Activated naive CD8-positive, alpha-beta T cell (primary cell): ENCODE results near the gene CNTFR.

Experiments
- H3K27ac Mint-ChIP-seq: one replicate; pipeline ENCODE4 v1.8.0; 2021; ENCODE audit warnings: mixed read lengths
- H3K27me3 Mint-ChIP-seq: one replicate; pipeline ENCODE4 v1.8.0; 2021; ENCODE audit warnings: mixed read lengths
- H3K36me3 Mint-ChIP-seq: one replicate; pipeline ENCODE4 v1.8.0; 2021; ENCODE audit warnings: mixed read lengths
- H3K4me1 Mint-ChIP-seq: one replicate; pipeline ENCODE4 v1.8.0; 2021; ENCODE audit warnings: low read depth, mixed read lengths
- H3K4me3 Mint-ChIP-seq: one replicate; pipeline ENCODE4 v1.8.0; 2021; ENCODE audit warnings: mild to moderate bottlenecking, mixed read lengths
- H3K9me3 Mint-ChIP-seq: one replicate; pipeline ENCODE4 v1.8.0; 2021; ENCODE audit warnings: low read depth, mixed read lengths

Gene CNTFR

DNA sequence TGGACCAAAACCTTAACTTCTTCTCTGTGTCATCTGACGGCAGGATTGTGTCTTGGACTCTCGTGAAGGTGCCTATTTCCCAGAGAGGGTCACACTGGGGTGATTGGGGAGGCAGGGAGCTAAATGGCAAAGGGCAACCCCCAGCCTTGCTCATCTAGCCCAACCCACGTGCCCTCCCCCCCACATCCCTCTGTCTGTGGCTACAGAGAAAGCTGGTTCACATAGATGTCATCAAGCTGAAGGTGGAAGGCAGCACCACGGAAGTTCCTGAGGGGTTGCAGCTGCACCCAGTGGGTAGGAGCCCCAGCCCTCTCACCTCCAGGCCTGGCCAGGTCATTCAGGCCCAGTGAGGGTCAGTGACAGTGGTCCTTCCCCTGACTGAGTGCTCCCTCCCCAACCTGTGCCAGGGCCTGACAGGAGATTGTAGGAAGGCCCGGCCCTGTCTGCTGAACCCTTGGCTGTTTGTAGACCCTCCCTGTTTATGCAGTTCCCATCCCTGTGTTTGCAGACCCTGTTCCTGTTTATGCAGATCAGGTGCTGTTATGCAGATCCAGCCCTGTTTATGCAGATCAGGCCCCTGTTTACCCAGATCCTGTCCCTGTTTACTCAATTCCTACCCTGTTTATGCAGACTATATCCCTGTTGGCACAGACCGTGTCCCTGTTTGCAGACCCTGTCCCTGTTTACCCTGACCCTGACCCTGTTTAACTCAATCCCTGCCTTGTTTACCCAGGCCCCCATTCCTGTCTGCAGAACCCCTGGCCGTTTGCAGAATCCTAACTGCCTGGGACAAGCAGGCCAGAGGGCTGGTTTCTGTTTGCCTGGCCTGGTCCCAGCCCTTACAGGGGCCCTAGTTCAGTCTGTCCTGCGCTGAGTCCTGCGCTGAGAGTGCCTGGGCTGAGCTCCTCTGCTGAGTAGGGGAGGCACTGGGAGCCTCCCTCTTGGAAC lies 77.1 kb downstream of the CNTFR start:
- Mint-ChIP-seq H3K4me1 (no peaks in the 10 kb centered on the region), H3K4me3 (no peak overlapping the region), H3K27ac (no peak overlapping the region), H3K27me3 (no peaks in the 10 kb centered on the region), H3K9me3 (no peaks in the 10 kb centered on the region), H3K36me3 (no peaks in the 10 kb centered on the region)

DNA sequence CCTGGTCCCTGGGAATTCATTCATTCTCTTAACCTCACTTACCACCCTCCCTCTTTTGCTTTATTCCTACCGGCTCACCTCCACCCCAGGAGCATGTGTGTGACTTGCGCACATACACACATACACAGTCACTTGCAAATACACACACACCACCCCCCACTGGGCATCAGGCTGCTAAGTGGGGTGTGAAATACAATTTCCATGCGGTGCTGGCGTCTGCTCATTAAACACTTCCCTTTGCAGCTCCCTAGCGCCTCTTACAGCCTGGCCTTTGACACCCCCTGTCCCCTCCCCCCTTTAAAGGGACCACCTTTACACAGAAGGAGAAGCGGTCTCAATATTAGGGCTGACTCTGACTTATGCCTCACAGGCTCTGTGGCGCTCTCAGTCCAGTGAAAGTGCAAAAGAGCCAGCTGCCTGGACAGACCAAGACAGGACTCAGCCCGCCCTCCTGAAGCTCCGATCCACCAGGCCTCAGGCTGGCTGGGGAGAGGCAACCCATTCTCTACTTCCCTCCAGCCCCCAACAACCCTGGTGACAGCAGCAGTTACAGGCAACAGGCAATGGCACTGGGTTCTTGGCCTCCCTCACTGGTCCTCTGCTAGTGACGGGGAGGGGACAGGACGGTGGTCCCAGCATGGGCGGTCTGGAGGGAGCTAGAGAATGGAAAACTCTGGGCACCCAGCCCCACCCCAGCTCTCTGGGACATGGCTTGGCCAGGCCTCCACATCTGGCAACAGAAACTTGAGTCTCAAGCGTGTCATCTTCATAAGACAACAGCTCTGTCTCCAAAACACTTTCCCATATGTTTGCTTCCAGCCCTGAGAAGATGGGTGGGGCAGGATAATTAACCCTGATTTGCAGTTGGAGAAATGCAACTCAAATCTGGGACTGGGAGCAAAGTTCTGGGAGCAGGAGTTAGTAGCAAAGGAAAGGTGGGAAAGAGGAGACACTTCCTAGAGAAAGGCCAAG lies 78.7 kb downstream of the CNTFR start:
- no peaks in the 10 kb centered on the region for H3K9me3 Mint-ChIP-seq
- no peak overlapping the region for H3K4me3 Mint-ChIP-seq
- no peak overlapping the region for H3K27ac Mint-ChIP-seq
- no peaks in the 10 kb centered on the region for H3K36me3 Mint-ChIP-seq
- no peaks in the 10 kb centered on the region for H3K4me1 Mint-ChIP-seq
- no peaks in the 10 kb centered on the region for H3K27me3 Mint-ChIP-seq

DNA sequence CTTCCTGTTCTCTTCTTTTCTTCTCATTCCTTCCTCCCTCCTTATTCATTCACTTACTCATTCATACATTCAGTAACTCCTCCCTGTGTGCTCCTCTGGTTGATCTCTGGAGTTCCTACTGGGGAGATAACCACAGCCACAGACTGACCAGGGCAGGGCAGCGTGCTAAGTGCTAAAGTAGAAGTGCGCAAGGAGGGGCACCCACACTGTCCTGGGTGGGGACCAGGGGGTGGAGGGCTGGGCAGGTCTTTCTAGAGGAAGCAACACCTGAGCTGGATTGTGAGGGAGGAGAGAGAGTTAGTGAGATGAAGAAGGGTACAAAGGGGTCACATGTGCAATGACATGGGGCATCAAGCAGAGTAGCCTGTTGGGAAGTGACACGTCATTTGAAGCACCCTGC lies 80.6 kb downstream of the CNTFR start:
- H3K27me3 Mint-ChIP-seq, result peaks cover 2% of the 10 kb centered on the region
- H3K4me1 Mint-ChIP-seq, result no peaks in the 10 kb centered on the region
- no peaks in the 10 kb centered on the region for H3K36me3 Mint-ChIP-seq
- H3K27ac Mint-ChIP-seq, result no peak overlapping the region
- H3K9me3 Mint-ChIP-seq, result no peaks in the 10 kb centered on the region
- no peak overlapping the region for H3K4me3 Mint-ChIP-seq

DNA sequence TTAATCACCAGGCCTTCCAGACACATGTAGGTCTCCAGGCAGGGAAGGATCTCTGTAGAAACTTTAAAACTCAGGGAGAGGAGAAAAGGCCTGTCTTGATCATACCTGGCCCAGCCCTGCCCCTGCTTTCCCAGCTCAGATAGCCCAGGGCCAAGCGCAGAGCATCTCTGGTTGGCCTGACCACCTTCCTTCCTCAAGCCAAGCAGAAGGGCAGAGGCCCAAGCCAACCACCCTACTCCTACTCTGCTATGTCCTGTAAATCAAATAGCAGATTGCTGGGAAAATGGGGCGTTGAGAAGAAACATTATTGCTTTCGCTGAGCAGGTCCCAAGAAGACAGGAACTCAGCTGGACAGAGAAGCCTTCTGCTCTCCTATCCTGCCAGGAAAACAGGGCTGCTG lies 81.1 kb downstream of the CNTFR start:
- peaks cover 4% of the 10 kb centered on the region for H3K27me3 Mint-ChIP-seq
- H3K4me3 Mint-ChIP-seq, result no peak overlapping the region
- no peaks in the 10 kb centered on the region for H3K4me1 Mint-ChIP-seq
- H3K36me3 Mint-ChIP-seq, result no peaks in the 10 kb centered on the region
- H3K27ac Mint-ChIP-seq, result no peak overlapping the region
- no peaks in the 10 kb centered on the region for H3K9me3 Mint-ChIP-seq

DNA sequence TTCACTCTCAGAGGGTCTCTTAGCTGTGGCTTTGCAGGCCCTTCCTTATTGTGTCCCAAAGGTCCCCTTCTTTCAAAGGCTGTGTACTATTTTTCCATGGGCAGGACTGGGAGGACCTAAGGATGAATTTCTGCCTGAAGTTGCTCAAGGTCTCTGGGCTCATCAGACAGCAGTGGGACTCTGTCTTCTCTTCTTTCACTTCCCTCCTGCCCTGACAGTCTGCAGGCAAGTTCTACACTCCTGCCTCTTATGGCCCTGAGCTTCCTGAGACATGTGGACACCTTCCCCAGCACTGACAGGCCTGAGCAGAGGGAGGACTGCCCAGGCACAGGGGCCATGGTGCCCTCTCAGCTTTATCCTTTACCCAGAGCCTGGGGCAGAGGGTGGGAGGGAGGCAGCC lies 81.6 kb downstream of the CNTFR start:
- Mint-ChIP-seq H3K4me3 (no peak overlapping the region), H3K9me3 (no peaks in the 10 kb centered on the region), H3K27ac (no peak overlapping the region), H3K36me3 (no peaks in the 10 kb centered on the region), H3K4me1 (no peaks in the 10 kb centered on the region), H3K27me3 (peaks cover 4% of the 10 kb centered on the region)

DNA sequence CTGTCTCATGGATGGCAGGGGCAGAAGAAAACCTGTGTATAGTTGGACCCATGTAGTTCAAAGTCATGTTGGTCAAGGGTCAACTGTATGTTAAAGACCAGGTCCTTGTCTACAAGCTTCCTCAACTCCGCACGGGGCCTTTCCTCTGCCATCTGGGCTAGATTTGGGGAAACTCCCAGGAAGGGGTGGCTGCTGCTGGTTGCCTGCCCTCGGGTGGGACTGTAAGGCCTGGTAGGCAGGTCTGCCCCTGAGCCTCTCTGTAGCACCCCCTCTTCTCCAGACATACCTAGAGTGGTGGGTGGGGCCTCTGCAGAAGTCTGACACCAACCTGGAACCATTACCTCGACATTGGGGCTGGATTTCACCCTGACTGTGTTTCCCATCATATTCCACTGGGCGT lies 82.0 kb downstream of the CNTFR start:
- no peak overlapping the region for H3K27ac Mint-ChIP-seq

DNA sequence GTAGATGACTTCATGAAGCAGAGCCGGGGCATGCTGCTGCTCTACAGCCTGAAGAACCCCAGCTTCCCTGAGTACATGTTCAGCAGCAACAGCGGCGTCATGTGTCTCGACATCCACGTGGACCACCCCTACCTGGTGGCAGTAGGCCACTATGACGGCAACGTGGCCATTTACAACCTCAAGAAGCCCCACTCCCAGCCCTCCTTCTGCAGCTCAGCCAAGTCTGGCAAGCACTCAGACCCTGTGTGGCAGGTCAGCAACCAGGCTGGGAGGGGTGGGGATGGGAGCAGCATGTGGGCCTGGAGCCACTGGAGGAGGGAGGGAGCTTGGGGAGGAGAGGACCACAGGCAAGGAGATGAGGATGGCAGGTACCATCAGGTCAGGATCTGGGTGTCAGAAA lies 82.9 kb downstream of the CNTFR start:
- no peak overlapping the region for H3K27ac Mint-ChIP-seq
- H3K27me3 Mint-ChIP-seq, result peaks cover 4% of the 10 kb centered on the region
- H3K4me3 Mint-ChIP-seq, result no peak overlapping the region
- H3K36me3 Mint-ChIP-seq, result no peaks in the 10 kb centered on the region
- H3K9me3 Mint-ChIP-seq, result no peaks in the 10 kb centered on the region
- H3K4me1 Mint-ChIP-seq, result no peaks in the 10 kb centered on the region

More for the DNA sequence above, 82.0 kb downstream of the CNTFR start:
- no peaks in the 10 kb centered on the region for H3K9me3 Mint-ChIP-seq
- no peak overlapping the region for H3K4me3 Mint-ChIP-seq
- no peaks in the 10 kb centered on the region for H3K36me3 Mint-ChIP-seq
- H3K27me3 Mint-ChIP-seq, result peaks cover 4% of the 10 kb centered on the region
- H3K4me1 Mint-ChIP-seq, result no peaks in the 10 kb centered on the region

DNA sequence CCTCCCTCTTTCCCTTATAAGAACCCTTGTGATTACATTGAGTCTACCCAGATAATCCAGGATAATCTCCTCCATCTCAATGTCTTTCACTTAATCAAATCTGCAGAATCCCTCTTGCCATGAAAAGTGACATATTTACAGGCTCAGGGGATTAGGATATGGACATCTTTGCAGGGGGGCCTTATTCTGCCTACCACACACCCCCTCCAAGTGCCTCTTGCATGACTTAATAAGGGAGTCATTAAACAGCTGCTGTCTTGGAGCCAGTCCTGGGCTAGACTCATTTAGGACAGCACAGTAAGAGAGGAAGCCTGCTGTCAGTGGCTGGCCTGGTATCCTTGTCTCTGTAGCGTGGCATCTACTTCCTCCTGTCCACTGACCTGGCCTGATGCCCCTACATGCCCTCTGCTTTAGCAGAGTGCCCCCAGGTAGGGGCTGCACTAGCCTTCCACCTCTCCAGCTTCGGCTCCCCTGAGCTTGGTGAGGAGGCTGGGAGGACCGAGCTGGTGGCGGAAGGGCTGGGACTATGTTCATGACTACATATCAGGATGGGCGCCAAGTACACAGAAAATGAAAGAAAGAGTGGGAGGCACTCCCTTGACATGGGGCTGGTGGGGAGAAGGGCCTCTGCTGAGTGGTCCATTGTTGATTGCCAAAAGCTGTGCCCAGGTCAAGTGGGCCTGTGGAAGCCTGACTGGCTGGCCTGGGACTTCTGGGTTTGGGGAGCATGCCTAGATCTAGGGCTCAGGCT lies 84.0 kb downstream of the CNTFR start:
- Mint-ChIP-seq H3K4me1 (no peaks in the 10 kb centered on the region), H3K27me3 (peaks cover 4% of the 10 kb centered on the region), H3K36me3 (no peaks in the 10 kb centered on the region), H3K27ac (no peak overlapping the region), H3K9me3 (no peaks in the 10 kb centered on the region), H3K4me3 (no peak overlapping the region)

DNA sequence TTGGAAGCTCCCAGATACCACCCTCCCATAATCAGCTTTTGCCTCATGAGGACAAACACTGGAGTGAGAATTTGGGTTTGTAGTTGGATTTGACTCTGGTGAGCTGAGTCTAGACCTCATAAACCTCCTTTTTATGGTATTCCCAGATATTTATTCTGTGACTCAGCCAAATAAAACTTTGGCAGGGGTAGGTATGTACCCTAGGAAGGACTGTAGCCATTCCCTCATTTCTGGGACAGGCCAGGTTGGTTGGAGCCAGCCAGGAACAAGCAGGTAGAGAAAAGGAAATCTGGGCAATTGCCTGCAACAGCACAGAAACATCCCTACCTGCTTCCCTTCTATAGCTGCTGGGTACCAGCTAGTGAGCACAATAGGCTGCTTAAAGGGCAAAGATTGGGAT lies 86.1 kb downstream of the CNTFR start:
- H3K27me3 Mint-ChIP-seq, result peaks cover 4% of the 10 kb centered on the region
- no peaks in the 10 kb centered on the region for H3K36me3 Mint-ChIP-seq
- no peak overlapping the region for H3K27ac Mint-ChIP-seq
- no peaks in the 10 kb centered on the region for H3K9me3 Mint-ChIP-seq
- no peak overlapping the region for H3K4me3 Mint-ChIP-seq
- peaks cover 1% of the 10 kb centered on the region for H3K4me1 Mint-ChIP-seq

DNA sequence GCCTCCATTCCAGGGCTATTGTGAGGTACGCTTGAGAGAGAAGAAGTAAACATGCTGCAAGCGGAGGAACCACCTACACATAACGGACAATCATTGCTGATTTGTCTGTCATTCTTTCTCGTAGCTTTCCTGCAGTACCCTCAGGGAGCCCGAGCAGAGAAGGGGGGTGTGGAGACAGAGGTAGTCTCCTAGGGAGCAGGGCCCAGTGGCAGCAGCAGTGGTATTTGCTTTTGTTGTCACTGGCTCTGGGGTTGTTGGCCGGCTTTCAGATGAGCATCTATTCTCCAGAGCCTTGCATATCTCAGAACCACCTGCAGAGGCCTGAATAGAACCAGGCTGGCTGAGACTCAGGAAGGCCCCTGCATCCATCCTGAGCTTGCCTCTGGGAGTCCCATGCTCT lies 86.6 kb downstream of the CNTFR start:
- peaks cover 1% of the 10 kb centered on the region for H3K4me1 Mint-ChIP-seq
- H3K27ac Mint-ChIP-seq, result no peak overlapping the region
- no peak overlapping the region for H3K4me3 Mint-ChIP-seq
- no peaks in the 10 kb centered on the region for H3K36me3 Mint-ChIP-seq
- peaks cover 4% of the 10 kb centered on the region for H3K27me3 Mint-ChIP-seq
- H3K9me3 Mint-ChIP-seq, result no peaks in the 10 kb centered on the region

DNA sequence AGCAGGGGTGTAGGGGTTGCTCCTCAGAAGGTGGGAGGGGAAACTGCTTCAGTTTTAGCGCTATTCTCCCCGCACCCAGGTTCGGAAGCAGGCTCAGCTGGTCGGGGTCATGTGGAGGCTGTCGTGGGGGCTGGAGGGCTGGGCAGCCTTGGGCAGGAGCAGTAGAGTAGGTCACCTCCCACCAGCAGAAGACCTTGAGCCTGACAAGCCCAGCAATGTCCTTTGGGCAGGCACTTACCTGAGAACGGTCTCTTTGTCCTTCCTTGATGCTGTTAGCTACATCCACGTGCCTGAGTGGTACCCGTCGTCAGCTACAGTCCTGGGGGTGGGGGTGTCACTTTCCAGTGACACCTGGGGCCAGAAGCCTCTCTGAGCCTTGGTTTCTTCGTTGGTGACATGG lies 87.1 kb downstream of the CNTFR start:
- H3K4me1 Mint-ChIP-seq, result peaks cover 1% of the 10 kb centered on the region
- H3K27me3 Mint-ChIP-seq, result peaks cover 4% of the 10 kb centered on the region
- no peak overlapping the region for H3K27ac Mint-ChIP-seq
- H3K4me3 Mint-ChIP-seq, result no peak overlapping the region
- no peaks in the 10 kb centered on the region for H3K9me3 Mint-ChIP-seq
- no peaks in the 10 kb centered on the region for H3K36me3 Mint-ChIP-seq

DNA sequence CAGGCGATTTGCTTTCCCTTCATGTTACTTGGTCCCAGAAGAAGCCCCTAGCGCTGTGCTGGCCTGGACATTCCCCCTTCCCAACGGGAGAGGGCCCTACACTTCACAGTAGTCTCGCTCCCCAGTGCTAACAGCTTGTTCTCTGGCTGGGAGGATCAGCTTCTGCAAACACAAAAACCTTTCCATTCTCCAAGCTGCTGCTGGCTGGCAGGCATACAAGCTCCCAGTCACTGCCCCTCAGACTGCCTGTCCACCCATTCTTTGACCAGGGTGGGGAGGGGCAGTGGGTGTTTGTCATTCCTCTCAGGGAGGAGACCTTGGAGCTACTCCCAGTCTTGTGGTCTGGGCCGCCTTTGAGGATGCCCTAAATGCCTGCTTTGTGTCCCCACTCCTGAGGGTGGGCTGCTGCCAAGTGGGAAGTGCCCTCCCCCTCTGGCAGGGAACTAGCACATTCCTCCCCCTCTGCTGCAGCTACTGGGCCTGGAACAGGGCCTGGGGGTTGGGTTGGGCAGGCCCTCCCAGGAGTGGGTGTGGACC lies 87.6 kb downstream of the CNTFR start:
- H3K4me1 Mint-ChIP-seq, result peaks cover 1% of the 10 kb centered on the region
- no peak overlapping the region for H3K27ac Mint-ChIP-seq
- H3K4me3 Mint-ChIP-seq, result no peak overlapping the region
- H3K27me3 Mint-ChIP-seq, result peaks cover 4% of the 10 kb centered on the region
- H3K36me3 Mint-ChIP-seq, result no peaks in the 10 kb centered on the region
- H3K9me3 Mint-ChIP-seq, result no peaks in the 10 kb centered on the region
